Memory B cell (primary cell): ENCODE results near the gene MAP7.

ENCODE experiments used
- ATAC-seq: fragments of 150-1000 bp; cut with Tn5 transposase; 2 replicates; pipeline ENCODE4 v1.10.0; 2021; ENCODE audit warnings: low read depth, mild to moderate bottlenecking, moderate library complexity
- DNase-seq, 2 donors: peaks; one replicate each; pipeline ENCODE4 v3.0.0; 2022; ENCODE audit warnings: low spot score in 2 of 2
- H3K27ac Mint-ChIP-seq: one replicate; pipeline ENCODE4 v1.8.0; 2022; ENCODE audit warnings: mild to moderate bottlenecking, moderate library complexity, mixed read lengths
- H3K27me3 Mint-ChIP-seq: one replicate; pipeline ENCODE4 v1.8.0; 2022; ENCODE audit warnings: mixed read lengths
- H3K36me3 Mint-ChIP-seq: one replicate; pipeline ENCODE4 v1.8.0; 2022; ENCODE audit warnings: mild to moderate bottlenecking, mixed read lengths
- H3K4me1 Mint-ChIP-seq: one replicate; pipeline ENCODE4 v1.8.0; 2022; ENCODE audit warnings: mixed read lengths
- H3K4me3 Mint-ChIP-seq: one replicate; pipeline ENCODE4 v1.8.0; 2022; ENCODE audit warnings: mild to moderate bottlenecking, moderate library complexity, mixed read lengths
- H3K9me3 Mint-ChIP-seq: one replicate; pipeline ENCODE4 v1.8.0; 2022; ENCODE audit warnings: mixed read lengths

Gene MAP7

DNA sequence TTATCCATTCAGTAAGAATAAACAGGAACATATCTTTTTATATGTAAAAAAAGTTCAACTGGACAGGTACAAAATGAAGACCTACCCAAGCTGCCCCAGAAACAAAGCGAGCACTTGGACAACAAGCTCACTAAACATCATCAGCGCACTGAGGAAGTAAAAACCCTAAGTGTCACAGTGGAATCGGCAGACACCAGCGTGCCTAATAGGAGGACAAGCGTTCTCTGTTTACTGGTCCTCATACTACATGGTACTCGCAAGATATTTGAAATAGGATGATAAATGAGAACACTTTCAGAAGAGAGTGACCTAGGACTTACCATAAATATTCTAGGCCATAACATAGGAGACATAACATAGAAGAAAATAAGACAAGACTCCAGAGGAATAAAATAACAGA, 18.2 kb downstream of the MAP7 start:
- peaks cover 13% of the 10 kb centered on the region for H3K27me3 Mint-ChIP-seq
- DNase-seq (no peak), ATAC-seq (no peak)
- H3K4me1 Mint-ChIP-seq = no peaks in the 10 kb centered on the region
- no peak overlapping the region for H3K27ac Mint-ChIP-seq
- H3K36me3 Mint-ChIP-seq = no peaks in the 10 kb centered on the region
- no peak overlapping the region for H3K4me3 Mint-ChIP-seq
- H3K9me3 Mint-ChIP-seq = no peaks in the 10 kb centered on the region

DNA sequence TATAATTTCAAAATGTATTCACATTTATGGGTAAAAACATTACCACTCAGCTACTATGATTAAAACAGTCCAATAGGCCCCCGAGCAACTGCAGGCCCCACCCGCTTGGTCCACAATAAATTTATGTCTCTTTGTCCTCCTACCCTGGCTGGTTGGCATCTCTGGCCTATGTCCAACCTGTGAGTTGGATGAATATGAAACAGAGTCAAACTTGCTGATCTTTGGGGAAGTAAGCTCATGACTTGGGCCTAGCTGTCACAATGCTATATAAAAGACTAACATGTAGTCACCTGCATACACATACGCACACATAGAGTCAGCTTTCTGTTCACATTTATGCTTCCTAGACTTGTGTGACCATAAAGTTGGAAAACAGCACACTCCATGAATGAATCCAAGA, 20.5 kb downstream of the MAP7 start:
- H3K36me3 Mint-ChIP-seq = no peaks in the 10 kb centered on the region
- no peaks in the 10 kb centered on the region for H3K9me3 Mint-ChIP-seq
- DNase-seq (no peak), ATAC-seq (no peak)
- H3K4me1 Mint-ChIP-seq = peaks cover 8% of the 10 kb centered on the region
- peaks cover 22% of the 10 kb centered on the region for H3K27me3 Mint-ChIP-seq
- no peak overlapping the region for H3K4me3 Mint-ChIP-seq
- H3K27ac Mint-ChIP-seq = no peak overlapping the region

DNA sequence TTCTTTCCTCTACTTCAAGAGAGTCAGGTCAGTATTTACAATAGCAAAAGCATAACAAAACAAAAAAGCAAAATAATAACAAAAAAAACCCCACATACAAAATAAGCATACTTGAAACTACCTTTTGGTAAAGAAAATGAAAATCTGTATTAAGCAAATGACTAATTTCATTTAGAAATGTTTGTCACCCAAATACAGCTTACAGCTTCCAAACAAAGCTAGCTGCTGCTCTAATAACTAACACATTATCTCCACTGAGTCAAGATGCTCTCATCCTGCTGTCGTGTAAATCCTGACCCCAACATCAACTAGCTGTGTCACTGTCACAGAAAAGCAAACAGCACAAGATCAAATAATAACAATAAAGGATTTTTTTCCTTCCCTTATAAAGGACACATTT, 21.7 kb downstream of the MAP7 start:
- Mint-ChIP-seq H3K36me3 (no peaks in the 10 kb centered on the region), H3K27me3 (peaks cover 22% of the 10 kb centered on the region), H3K27ac (no peak overlapping the region), H3K4me3 (no peak overlapping the region), H3K4me1 (peaks cover 8% of the 10 kb centered on the region), H3K9me3 (no peaks in the 10 kb centered on the region)
- ATAC-seq (no peak), DNase-seq (no peak)

DNA sequence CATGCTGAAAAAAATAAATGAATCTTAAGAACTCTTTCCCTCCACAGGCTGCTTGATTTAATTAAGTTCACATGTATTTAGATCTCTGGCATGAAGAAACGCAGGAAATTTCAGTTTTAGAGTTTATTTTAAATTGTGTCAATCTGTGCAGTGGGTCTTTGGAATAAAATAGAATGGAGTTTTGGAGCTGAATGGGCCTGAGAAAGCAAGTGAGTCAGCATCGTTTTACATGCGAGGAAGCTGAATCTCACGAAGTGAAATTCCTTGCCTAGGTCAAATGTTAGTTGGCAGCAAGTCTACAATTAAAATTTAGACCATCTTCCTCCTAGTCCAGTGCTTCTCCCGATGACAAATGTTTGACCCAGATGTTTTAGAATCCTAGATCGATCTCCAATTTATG, 22.4 kb downstream of the MAP7 start:
- DNase-seq (no peak), ATAC-seq (no peak)
- Mint-ChIP-seq H3K4me3 (no peak overlapping the region), H3K36me3 (no peaks in the 10 kb centered on the region), H3K27ac (no peak overlapping the region), H3K27me3 (peaks cover 23% of the 10 kb centered on the region), H3K4me1 (peaks cover 8% of the 10 kb centered on the region), H3K9me3 (no peaks in the 10 kb centered on the region)

DNA sequence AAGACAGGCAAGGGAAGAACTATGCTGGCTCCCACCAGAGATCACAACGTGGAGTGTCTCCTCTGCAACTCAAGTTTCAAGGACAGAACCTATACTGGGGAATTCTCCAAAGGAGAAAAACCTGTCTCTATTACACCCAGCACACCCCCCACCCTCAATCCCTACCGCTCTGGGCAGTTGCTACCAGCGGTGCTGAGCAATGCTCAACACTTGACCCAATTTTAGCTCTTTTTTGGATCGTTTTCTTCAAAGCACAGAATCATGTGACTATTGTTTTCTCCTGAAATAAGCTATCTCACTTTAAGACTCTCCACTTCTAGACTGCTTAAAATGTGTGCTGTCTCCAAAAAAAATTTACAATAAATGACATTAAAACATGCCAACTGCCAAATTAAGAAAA, 23.3 kb downstream of the MAP7 start:
- no peaks in the 10 kb centered on the region for H3K36me3 Mint-ChIP-seq
- peaks cover 23% of the 10 kb centered on the region for H3K27me3 Mint-ChIP-seq
- H3K9me3 Mint-ChIP-seq = no peaks in the 10 kb centered on the region
- peaks cover 8% of the 10 kb centered on the region for H3K4me1 Mint-ChIP-seq
- H3K27ac Mint-ChIP-seq = no peak overlapping the region
- ATAC-seq (no peak), DNase-seq (no peak)
- no peak overlapping the region for H3K4me3 Mint-ChIP-seq

DNA sequence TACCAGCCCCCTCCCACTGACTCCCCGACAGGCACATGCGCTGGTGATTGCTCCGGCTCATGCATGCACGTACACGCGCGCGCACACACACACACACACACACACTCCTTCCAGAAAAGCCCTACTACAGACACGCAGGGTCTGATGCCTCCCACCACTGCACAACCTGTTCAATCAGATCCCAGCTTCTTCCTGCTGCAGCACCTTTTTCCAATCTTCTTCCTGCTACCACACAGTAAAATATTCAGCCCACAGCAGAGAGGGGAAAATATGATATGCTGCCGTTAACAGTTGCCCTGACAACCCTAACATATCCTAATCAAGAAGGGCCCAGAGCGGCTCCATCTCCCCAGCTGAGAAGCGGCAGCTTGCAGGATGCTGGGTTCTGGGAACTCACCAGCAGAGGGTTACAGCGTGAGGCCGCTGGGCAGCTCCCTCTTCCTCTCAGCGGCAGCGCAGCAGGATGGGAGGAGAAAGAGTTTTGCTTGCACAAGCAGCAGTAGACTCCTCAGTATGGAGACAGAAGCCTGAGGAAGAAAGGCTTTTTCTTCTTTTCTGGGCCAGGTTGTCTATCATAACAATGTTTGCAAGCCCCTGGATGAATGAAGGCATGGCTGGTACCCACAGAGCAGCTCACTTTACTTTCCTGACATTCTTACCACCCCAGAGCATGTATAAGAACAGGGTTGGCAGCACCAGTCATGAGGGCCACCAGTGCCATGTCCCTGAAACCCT, 23.9 kb downstream of the MAP7 start:
- H3K27ac Mint-ChIP-seq = no peak overlapping the region
- ATAC-seq = peak; percentile 46
- H3K27me3 Mint-ChIP-seq = peaks cover 20% of the 10 kb centered on the region
- no peaks in the 10 kb centered on the region for H3K36me3 Mint-ChIP-seq
- DNase-seq = peak in 1 of 2 donors; percentile 3
- H3K9me3 Mint-ChIP-seq = no peaks in the 10 kb centered on the region
- no peak overlapping the region for H3K4me3 Mint-ChIP-seq
- H3K4me1 Mint-ChIP-seq = peaks cover 8% of the 10 kb centered on the region

DNA sequence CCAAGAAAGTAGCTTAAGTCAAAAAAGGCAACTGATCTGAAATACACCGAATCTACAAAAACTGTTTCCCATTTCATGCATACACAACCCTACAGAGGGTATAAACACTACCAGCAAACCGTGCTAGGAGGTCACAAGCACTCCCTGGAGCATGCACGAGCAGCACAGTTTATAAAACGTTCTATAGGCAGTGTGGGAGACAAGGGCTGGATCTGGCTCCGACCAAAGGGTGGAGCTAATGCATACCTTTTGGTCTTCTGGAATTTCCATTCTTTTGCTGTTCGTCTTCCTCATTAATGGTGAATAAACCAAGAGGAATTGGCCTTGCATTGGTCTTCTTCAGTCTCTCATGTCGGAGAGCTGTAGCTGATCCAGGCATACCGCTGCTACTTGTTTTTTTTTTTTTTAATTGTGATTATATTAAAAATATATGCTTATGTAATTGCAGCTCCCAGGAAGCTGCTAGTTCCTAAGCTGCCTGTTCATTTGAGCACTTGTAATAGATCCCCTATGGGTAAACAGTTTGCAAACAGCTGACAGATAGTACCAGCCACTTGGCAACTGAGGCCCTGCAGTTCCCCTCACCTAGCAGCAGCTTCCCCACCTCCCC, 24.5 kb downstream of the MAP7 start:
- H3K9me3 Mint-ChIP-seq = no peaks in the 10 kb centered on the region
- H3K27ac Mint-ChIP-seq = no peak overlapping the region
- peaks cover 8% of the 10 kb centered on the region for H3K4me1 Mint-ChIP-seq
- peaks cover 18% of the 10 kb centered on the region for H3K27me3 Mint-ChIP-seq
- no peak overlapping the region for H3K4me3 Mint-ChIP-seq
- ATAC-seq (no peak), DNase-seq (no peak)
- no peaks in the 10 kb centered on the region for H3K36me3 Mint-ChIP-seq

DNA sequence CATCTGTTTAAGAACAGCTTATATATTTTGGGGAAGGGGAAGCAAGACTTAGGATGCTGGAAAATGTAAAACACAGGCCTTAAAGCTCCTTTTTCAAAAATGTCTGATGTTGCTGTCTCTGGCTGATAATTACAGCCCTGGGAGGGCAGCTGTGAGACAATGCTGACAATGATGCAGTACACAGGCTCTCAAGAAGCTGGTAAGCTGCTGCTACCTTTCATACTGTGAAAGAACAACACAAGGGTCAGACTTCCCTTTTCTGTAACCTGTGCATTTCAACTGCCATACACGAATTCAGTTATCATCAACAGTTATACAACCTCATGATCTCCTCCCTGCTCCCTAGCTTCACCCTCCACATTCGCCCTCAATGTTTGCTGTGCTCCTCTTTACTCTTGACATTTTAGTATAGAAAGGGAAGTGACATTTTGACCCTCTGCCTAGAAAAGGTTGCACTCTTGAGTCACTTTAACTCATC, 25.2 kb downstream of the MAP7 start:
- H3K27me3 Mint-ChIP-seq = peaks cover 23% of the 10 kb centered on the region
- no peak overlapping the region for H3K27ac Mint-ChIP-seq
- DNase-seq (no peak), ATAC-seq (peak; percentile 62)
- no peaks in the 10 kb centered on the region for H3K9me3 Mint-ChIP-seq
- H3K4me3 Mint-ChIP-seq = no peak overlapping the region
- peaks cover 8% of the 10 kb centered on the region for H3K4me1 Mint-ChIP-seq
- H3K36me3 Mint-ChIP-seq = no peaks in the 10 kb centered on the region

DNA sequence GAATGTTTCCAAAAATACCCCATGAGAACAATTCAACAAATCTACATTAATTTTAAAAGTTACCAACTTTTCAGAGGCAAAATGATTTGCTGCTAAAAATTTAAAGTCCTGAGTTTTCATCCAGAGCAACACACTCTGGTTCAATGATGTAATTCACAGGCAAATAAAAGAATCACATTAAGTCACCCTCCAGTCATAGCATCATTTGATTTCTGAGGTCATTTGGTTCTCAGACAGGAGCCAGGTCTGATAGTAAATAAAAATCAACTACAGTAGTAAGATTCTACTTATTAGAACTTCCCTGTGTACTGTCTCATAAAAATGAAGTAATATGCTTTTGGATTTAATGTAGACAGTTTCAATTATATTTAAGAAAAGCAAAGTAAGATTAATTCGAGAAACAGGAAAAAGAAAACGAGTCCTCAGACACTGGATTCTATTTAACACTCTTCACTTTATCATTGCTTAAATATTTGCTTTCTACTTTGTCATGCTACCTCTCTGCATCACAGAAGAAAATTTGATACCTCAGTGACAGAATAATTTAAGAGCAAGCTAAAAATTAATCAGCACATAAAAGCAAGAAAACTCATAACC, 25.8 kb downstream of the MAP7 start:
- H3K4me1 Mint-ChIP-seq = peaks cover 8% of the 10 kb centered on the region
- no peaks in the 10 kb centered on the region for H3K9me3 Mint-ChIP-seq
- H3K4me3 Mint-ChIP-seq = no peak overlapping the region
- H3K36me3 Mint-ChIP-seq = no peaks in the 10 kb centered on the region
- no peak overlapping the region for H3K27ac Mint-ChIP-seq
- ATAC-seq (no peak), DNase-seq (no peak)
- peaks cover 23% of the 10 kb centered on the region for H3K27me3 Mint-ChIP-seq

DNA sequence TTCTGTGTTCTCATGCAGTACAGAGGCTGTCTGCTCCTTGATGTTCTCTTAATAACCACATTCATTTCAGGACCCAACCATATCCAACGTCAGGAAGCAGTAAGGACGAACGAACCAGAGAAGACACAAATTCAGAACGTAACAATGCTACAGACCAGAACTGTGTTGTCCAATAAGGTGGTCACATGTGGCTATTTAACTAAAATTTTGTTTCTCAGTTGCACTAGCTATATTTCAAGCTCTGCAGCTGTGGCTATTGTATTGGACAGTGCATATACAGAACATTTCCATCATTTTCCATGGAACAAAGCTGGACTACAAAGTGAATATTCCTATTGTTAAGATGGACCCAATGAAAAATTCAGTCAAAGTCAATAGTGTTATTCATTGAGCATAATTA, 27.0 kb downstream of the MAP7 start:
- peaks cover 17% of the 10 kb centered on the region for H3K27me3 Mint-ChIP-seq
- peaks cover 8% of the 10 kb centered on the region for H3K4me1 Mint-ChIP-seq
- H3K27ac Mint-ChIP-seq = no peak overlapping the region
- H3K9me3 Mint-ChIP-seq = no peaks in the 10 kb centered on the region
- no peaks in the 10 kb centered on the region for H3K36me3 Mint-ChIP-seq
- H3K4me3 Mint-ChIP-seq = no peak overlapping the region
- ATAC-seq = no peak
- DNase-seq = no peak

DNA sequence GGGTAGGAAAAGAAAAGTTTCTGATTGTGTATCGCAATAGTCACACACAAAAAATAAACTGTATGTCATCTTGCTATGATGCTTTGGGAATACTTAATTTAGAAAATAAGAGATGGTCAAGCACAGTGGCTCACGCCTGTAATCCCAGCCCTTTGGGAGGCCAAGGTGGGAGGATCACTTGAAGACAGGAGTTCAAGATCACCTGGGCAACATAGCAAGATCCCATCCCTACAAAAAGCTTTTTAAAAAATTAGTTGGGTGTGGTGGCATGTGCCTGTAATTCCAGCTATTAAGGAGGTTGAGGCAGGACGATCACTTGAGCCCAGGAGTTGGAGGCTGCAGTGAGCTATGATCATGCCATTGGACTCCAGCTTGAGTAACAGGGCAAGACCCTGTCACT, 27.6 kb downstream of the MAP7 start:
- DNase-seq (no peak), ATAC-seq (no peak)
- Mint-ChIP-seq H3K36me3 (no peaks in the 10 kb centered on the region), H3K27ac (no peak overlapping the region), H3K4me3 (no peak overlapping the region), H3K9me3 (no peaks in the 10 kb centered on the region), H3K4me1 (peaks cover 8% of the 10 kb centered on the region), H3K27me3 (peaks cover 17% of the 10 kb centered on the region)

DNA sequence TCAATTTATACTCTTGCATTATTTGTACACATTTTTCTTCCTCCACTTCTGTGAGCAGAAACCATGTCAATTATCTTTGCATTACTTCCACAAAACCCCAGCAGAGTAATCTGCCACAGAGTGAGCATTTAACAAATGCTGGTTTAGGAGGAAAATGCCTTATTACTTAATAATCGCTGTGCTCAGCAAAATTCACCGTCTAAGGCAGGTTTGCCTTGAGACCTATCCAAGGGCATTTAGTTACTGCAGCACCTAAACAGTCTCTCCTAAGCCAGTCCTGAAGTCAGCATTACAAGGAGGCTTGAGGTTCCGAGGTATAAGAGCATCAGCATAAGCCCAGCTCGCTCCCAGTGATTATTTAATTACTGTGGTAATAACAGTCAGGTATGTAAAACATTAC, 28.3 kb downstream of the MAP7 start:
- Mint-ChIP-seq H3K4me1 (peaks cover 8% of the 10 kb centered on the region), H3K36me3 (no peaks in the 10 kb centered on the region), H3K9me3 (no peaks in the 10 kb centered on the region), H3K4me3 (no peak overlapping the region), H3K27me3 (peaks cover 17% of the 10 kb centered on the region), H3K27ac (no peak overlapping the region)
- DNase-seq (no peak), ATAC-seq (no peak)

DNA sequence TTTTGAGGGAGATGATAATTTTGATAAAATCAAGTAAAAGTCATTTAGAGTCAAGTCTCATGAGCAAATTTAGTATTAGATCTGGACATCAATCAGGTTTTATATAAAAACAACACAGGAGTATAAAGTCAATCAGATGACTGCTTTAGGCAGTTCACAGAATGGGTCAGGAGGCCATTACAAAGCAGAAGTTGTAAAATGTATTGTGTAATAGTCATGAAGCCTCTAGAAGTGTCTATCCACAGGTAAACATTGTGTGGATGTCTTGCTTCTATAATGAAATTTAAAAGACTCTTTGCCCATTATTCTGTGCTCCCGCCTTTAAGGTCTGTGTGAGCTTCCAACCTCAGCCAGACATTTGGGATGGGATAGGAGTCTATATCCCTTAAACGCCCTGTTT, 28.8 kb downstream of the MAP7 start:
- Mint-ChIP-seq H3K4me3 (no peak overlapping the region), H3K27me3 (peaks cover 15% of the 10 kb centered on the region), H3K9me3 (no peaks in the 10 kb centered on the region), H3K4me1 (peaks cover 8% of the 10 kb centered on the region), H3K36me3 (no peaks in the 10 kb centered on the region), H3K27ac (no peak overlapping the region)
- DNase-seq (no peak), ATAC-seq (no peak)

DNA sequence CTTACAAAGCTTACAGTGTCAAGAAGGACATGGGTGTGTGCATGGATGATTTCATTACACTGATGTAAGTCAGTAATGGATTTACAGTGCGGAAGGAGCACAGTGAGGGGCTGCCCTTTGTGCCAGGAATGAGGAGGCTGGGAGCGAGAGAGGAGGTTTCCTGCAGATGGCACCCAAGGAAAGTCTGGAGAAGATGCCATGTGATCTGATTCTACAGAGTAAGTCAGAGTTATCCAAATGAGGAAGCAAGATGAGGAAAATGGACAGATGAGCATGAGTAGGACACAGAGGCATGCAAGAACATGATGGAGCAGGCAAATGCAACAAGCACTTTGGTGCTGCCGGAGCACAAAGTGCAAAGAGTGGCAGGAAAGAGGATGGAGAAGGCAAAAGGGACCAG, 29.7 kb downstream of the MAP7 start:
- H3K9me3 Mint-ChIP-seq = no peaks in the 10 kb centered on the region
- DNase-seq (no peak), ATAC-seq (no peak)
- no peaks in the 10 kb centered on the region for H3K36me3 Mint-ChIP-seq
- no peak overlapping the region for H3K4me3 Mint-ChIP-seq
- H3K4me1 Mint-ChIP-seq = peaks cover 3% of the 10 kb centered on the region
- H3K27ac Mint-ChIP-seq = no peak overlapping the region
- H3K27me3 Mint-ChIP-seq = peaks cover 12% of the 10 kb centered on the region
